ENCODE data around the gene CRACDL. TPM values are rescaled to one million over a fixed set of nuclear protein-coding genes. Genes with fewer than 3 reads are reported as not detected.

CRACDL gene
- total RNA-seq, 3 donors from 2014 or later (not counting 1 experiment from before 2014, with no cell fraction given): 0.09 to 0.40 (median 0.11) TPM

DNA sequence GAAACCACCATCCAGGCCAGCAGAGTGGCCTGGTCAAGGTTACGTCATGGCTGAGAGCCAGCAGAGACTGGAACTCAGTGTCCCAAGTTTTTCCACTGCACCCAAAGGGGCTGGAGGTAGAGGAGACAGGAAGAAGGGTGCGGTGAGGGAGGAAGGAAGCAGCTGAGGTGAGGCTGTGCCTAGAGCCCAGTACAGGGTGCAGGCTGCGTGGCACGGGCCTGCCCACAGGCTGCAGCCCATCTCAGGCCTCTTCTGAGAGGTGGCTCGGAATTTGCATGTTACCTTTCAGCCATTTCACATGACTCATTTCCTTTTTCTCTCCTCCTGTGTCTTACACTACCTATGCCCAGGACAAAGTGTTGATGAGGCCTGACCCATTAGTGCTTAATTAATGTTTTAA is 191.4 kb downstream of the CRACDL start:
- no peaks in the 10 kb centered on the region for H3K36me3 Mint-ChIP-seq
- H3K36me3 ChIP-seq (ENCODE audit: control insufficient read depth, insufficient read depth, low read length): no peaks in the 10 kb centered on the region
- H3K27ac Mint-ChIP-seq: no peak overlapping the region
- H3K27ac ChIP-seq (ENCODE audit: low read length): no peak overlapping the region
- no peak overlapping the region for H3K4me3 ChIP-seq (ENCODE audit: low read length)
- H3K27me3 ChIP-seq (ENCODE audit: control insufficient read depth, insufficient read depth, low read length): no peaks in the 10 kb centered on the region
- TF ChIP-seq, protein P1, sequence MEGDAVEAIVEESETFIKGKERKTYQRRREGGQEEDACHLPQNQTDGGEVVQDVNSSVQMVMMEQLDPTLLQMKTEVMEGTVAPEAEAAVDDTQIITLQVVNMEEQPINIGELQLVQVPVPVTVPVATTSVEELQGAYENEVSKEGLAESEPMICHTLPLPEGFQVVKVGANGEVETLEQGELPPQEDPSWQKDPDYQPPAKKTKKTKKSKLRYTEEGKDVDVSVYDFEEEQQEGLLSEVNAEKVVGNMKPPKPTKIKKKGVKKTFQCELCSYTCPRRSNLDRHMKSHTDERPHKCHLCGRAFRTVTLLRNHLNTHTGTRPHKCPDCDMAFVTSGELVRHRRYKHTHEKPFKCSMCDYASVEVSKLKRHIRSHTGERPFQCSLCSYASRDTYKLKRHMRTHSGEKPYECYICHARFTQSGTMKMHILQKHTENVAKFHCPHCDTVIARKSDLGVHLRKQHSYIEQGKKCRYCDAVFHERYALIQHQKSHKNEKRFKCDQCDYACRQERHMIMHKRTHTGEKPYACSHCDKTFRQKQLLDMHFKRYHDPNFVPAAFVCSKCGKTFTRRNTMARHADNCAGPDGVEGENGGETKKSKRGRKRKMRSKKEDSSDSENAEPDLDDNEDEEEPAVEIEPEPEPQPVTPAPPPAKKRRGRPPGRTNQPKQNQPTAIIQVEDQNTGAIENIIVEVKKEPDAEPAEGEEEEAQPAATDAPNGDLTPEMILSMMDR (IDR thresholded peaks at IDR 0.05): no peak
- 79% methylated on average over 5 of the region's 5 CpGs for WGBS (ENCODE audit: insufficient coverage)
- peaks cover 6 to 16% of the 10 kb centered on the region in 2 donors for H3K4me1 Mint-ChIP-seq
- no peak for ATAC-seq
- intact Hi-C loops (cut with micrococcal nuclease): no loop called here
- H3K9me3 Mint-ChIP-seq: no peaks in the 10 kb centered on the region
- H3K9me3 ChIP-seq (ENCODE audit: control insufficient read depth, insufficient read depth, low read length): no peaks in the 10 kb centered on the region
- no peak for DNase-seq
- H3K4me1 ChIP-seq (ENCODE audit: control insufficient read depth, insufficient read depth, low read length): peaks cover 12% of the 10 kb centered on the region
- no peak overlapping the region for H3K4me3 Mint-ChIP-seq
- H3K27me3 Mint-ChIP-seq (ENCODE audit: low read depth in 2 of 2): peaks cover 0 to 11% of the 10 kb centered on the region in 2 donors

Other genes starting within 250 kb of the CRACDL start
- gene MGAT4A, start 205.1 kb downstream of the CRACDL start, total RNA-seq: 100 to 1,000 TPM in 1 of 3 donors, 10 to 100 TPM in 2; 91.6 to 114 (median 96.4) TPM
- 1 to 10 TPM; 1.3 to 2.6 (median 1.9) TPM for gene C2orf15, start 205.5 kb upstream of the CRACDL start, total RNA-seq
- gene TSGA10, start 218.7 kb upstream of the CRACDL start, total RNA-seq: 10 to 100 TPM in 2 of 3 donors, 1 to 10 TPM in 1; 8.4 to 16.0 (median 11.5) TPM
- 10 to 100 TPM; 12.0 to 21.4 (median 17.3) TPM for gene LIPT1, start 218.7 kb upstream of the CRACDL start, total RNA-seq
- gene MITD1, start 244.8 kb upstream of the CRACDL start, total RNA-seq: 10 to 100 TPM; 22.9 to 33.6 (median 26.7) TPM
- gene MRPL30, start 245.0 kb upstream of the CRACDL start, total RNA-seq: 10 to 100 TPM; 16.0 to 18.6 (median 16.9) TPM

Data from natural killer cell (primary cell).